NOMO-1 (cell line): ENCODE measurements around the gene SWT1.
A peak's percentile ranks its signal among the peaks of the same experiment; 100 is the strongest.

ENCODE experiments used
- DNase-seq, 2 experiments: peaks; one replicate each; lab custom pipeline; 2025; ENCODE audit not compliant: unreplicated experiment in 2 of 2; lab: John Stamatoyannopoulos, UW

The SWT1 gene, protein sequence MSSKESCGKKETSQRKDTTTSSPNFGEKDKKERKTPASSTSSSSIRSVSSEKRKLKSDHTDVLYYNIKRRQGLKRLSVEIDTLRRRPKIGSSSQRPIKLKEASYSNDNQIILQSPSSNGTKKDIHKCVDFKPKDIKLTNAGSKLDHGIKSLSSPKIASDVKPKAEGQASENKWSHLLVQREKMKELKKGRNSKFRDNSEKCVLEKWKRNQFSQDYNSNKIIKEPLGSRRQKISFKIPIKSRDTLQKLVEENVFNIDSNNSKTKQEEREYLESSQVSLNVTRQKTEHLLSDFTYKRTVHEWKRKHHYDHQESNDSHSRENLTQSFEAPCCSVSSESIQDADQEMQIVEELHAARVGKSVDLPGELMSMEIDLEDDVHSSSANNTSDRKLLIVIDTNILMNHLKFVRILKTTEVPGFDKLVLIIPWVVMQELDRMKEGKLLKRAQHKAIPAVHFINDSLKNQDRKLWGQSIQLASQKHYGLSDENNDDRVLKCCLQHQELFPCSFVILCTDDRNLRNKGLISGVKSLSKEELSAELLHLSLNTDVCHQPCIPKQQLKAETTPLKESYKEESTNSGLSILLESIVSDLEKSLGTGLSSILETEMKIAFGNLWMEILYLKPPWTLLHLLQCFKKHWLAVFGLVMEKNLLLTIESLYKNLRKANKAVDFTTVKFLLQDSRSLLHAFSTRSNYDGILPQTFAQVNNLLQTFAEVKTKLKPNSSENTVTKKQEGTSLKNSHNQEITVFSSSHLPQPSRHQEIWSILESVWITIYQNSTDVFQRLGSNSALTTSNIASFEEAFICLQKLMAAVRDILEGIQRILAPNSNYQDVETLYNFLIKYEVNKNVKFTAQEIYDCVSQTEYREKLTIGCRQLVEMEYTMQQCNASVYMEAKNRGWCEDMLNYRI

DNA sequence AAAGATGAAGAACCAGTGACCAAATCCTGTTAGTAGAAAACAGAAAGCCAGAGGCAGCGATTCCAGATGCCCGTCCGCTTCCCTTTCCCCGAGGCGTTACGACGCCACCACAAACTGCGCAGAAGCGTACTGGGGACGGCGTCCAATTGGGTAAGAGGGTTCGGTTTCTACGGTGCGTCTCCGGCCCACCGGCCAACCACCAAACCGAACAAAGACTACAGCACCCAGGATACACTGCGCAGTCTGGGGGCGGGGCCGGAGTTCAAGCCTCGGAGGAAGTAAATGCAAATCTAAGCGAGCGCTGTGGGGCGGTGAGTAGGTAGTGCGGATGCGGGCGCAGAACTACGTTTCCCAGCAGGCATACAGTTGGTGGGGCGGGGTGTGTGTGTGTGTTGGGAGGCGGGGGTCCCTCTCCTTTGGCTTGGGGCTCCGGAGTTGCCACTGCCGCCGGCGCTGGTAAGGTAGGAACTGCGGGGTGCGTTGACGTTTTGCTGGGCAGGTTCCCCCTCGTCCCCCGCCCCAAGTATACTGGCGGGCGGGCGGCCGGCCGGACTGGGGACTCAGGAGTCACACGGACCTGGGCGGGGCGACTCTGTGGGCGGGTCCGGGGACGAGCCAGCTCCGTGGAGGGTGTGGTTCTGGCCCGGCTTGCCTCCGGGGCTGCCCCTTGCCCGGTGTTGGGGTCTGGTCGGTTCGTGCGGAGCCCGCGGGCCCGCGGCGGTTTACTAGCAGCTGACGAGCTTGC, at the start of gene SWT1, which contains the start of gene TRMT1L:
Gene SWT1 (plus strand): TSS at position 314 of the 745 bp plus-strand sequence. CDS start 3,675 bp downstream, outside the sequence.
Gene TRMT1L (minus strand): TSS at position 100 of the 745 bp plus-strand sequence. CDS start 241 bp downstream, outside the sequence.
- DNase-seq, result peak; percentile 99 to 100

DNA sequence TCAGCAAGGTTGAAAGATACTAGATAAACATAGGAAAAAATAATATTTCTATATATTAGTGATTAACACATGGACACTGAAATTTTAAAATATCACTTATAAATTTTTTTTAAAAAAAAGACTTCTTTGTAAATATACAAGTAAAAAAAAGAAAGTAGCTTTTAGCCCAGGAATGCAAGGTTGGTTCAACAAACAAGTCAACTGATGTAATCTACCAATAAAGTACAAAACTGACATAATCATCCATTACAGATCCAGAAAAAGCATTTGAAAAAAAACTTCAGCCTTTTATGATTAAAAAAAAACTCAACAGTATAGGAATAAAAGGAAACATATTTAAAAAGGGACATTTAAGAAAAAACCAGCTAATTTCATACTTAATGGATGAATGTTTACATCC, 48.6 kb upstream of the SWT1 start:
- DNase-seq, result no peak

DNA sequence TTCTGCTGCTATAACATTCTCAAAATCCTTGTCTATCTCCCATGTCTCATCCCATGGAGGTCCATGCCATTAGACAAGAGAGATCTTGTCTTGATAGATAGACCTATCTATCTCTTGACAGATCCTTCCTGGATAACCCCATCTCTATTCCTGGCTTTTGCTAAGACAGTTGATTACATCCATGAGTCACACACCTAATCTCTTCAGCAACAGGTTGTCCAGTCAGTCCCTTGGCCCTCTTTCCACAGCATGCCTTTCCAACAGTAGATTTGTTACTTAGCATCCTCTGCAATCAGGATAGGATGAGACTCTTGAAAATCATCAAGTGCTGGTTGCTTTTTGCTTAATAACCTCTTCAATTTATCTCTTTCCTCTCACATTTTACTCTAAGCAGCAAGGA, 46.8 kb upstream of the SWT1 start:
- no peak for DNase-seq

DNA sequence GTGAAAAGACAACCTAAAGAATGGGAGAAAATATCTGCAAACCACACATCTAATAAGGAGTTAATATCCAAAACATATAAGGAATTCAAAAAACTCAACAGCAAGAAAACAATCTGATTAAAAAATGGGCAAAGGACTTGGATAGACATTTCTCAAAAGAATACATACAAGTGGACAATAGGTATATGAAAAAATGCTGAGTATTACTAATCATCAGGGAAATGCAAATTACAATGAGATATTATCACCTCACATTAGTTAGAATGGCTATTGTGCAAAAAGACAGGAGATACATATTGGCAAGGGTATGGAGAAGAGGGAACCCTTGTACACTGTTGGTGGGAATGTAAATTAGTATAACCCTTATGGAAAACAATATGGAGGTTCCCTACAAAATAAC, 45.1 kb upstream of the SWT1 start:
- no peak for DNase-seq

DNA sequence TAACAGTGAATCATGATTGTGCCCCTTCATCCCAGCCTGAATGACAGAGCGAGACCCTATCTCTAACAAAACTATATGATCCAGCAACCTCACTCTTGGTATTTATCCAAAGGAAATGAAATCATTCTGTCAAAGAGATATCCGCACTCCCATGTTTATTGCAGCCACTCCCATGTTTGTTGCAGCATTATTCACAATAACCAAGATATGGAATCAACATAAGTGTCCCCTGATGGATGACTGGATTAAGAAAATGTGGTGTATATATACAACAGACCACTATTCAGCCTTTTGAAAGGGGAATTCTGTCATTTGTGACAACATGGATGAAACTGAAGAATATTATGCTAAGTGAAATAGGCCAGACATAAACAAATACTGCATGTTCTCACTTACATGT, 44.6 kb upstream of the SWT1 start:
- DNase-seq, result no peak

DNA sequence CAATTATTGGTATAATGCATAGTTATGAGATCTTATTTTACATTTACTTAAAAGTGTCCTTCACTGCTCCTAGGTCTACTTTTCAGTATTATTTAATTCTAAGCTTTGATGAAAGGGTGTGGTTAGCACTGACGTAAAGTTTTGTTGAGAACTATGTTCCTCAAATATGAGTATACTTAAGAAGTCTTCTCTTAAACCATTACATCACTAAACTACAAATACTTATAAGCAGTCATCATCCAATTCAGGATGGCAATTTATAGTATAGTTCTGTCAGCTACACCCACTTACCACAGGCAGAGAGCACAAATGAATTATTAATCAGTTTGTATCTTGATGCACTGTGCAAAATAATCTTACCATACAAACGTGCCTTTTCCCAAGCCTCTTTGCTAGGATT, 27.3 kb upstream of the SWT1 start:
- no peak for DNase-seq

DNA sequence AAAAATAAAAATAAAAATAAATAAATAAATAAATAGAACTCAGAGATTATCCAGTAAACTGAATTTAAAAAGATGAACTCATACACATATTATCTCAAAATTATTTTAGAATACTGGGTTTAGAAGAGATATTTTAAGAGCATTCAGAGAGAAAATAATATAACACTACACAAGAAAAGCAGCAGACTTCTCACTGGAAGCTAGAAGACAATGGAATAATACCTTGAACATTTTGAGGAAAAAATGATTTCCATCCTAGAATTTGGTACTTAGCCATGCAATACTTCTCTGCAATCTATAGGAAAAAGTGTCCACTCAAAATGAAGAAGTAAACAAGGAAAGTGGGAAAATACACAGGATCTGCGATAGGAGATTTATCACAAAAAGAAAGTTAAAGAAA, 24.4 kb upstream of the SWT1 start:
- DNase-seq, result no peak

DNA sequence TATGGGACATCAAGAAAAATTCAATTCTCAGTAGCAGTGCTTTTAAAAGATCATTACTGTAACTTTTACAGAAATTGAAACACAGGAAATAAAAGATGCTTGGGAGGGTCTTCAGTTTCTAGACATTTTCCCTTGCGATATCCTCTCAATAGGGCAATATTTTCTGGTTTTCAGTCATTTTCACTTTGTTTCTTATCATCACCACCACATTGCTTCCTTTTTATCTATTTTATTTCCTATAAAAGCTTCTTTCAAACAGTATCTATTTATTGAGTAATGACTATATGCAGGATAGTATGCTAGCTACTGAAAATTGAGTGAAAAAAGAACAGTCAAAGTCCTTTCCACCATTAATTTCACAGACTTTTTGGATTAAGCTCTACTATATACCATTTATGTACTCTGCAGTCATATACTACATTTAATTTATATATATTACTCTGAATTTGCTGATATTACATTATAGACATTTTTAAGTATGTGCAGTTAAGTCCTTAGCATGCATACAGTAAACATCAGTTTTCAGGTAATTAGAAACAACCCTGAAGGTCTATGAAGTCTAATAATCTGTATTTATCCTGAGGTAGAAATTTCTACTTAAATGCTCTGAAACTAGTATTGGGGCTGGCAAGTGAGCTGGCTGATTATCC, 18.9 kb upstream of the SWT1 start:
- DNase-seq, result no peak

DNA sequence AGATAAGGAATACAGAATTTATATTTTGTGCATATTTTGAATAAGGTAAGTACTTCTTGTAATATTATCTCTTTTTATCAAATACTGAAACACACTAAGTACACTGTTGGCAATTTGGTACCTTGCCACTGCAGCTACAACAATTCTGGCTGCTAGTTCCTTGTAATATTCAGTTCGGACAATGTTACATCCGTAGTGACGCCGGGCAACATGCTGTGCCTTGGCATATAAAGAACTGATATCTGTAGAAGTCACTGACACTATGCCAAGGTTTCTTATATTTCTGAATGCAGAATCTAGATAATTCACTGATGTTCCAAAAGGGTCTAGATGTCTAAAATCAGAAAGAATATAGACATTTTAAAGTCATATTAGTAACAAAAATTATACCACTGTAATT, 17.7 kb upstream of the SWT1 start:
- DNase-seq, result no peak

DNA sequence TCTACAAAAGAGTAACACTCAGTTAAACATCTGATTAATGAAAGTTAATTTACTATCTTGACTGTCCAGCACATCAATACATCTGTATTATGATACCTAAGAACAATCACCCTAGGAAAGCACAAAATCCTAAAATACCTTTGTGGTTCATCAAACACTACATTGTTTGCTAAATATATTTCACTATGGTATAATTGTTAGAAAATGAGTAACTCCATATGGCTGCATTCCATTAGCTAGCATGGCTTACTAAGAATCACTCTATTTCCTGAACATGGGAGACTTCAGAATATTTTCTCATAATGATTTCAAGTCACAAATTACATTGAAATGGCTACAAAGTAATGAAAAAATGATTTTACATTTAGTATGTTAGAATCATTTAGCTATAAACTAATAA, 12.7 kb upstream of the SWT1 start:
- DNase-seq, result no peak

DNA sequence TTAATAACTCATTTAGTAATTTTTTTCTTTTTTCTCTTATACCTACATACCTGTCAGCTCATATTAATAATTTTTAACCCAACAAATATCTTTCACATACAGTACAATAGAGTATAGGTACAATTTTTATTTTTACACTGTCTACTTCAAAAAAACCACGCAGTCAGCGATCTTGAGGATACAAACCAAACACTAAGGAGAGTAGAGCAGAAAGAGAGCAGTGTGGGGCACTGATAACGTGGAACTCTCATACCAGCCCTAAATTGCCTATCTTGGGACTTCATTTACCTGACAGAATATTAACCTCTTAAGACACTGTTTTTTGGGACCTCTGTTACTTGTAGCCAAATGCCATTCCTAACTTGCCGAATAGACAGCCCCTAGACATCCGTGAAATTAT, 5.8 kb upstream of the SWT1 start:
- DNase-seq, result no peak

DNA sequence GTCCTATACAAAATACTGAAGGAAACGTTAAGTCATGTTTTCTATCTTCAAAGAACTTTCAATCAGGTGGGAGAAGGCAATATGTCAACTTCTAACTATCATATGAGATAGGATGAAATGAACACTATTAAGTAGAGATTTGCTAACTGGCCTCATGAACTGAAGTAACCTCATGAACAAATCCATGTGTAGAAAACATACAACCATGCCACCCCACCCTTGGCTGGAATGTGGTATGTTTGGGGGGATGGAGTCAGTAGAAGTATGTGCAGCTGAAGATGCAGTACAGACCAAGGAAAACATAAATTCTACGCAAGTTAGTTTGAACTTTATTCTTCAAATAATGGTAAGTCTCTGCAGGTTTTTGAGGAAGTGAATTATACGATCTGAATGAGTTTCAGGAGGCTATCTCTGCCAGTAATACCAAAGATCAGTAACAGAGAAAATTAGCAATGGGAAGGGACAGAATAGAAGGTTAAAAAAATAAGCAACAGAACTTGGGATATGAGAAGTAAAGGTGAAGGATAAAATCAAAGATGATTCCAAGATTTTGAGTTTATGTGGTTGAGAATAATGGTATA, 4.7 kb upstream of the SWT1 start:
- no peak for DNase-seq

DNA sequence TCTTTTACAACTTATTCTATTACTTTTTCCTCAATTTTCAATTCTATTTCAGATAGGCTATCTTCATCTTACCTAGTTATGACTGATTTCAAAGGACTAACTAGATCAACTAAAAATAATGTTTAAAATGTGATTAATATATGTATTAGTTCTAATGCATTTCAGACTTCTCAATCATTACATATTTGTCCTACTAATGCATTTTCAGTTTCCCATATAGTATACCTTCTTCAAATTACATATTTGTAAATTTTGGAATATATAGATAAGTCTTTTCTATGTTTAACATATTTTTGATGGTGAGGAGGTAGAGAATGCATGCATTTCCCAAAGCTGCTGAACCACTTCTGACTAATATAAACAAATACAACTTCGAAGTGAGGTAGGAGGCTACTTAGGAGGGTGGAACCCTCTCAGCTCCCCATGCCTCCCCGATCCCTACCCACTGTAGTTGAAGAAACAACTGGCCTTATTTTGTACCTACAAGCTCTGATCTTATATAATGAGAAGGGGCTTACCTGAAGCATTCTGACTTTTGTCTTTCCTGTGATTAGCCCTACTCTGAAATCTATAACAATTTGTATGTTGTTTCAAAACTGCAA, 2.0 kb upstream of the SWT1 start:
- DNase-seq, result no peak

DNA sequence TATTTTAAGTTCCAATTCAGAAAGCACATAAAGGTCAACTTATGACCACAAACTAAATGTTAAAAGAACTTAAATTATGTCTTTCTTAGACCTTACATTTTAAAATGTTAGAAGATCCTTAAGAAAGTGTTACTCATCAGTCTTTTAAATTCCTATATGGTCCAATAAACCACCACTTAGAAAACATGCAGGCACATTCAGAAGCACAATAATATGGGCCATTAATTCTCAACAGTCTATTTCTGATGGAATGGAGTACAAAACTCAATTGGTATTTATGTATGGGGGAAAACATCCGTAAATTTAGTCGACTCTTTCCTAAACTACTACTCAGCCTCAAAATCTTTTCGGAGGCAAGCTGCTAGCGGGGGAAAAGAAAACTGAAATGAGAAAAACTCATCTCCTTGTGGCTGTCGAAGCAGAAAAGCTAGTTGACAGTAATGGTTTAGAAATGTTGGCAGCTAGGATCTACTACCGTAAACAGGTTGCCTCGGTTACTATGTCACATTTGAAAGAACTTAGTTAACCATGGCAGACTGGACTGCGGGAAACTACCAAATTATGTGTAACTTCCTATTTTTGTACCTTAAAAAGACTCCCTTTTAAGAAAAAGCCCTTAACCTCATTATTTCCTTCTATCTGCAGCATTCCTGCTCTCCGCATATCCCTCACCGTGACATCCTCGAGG, 1.2 kb upstream of the SWT1 start:
- peak in 1 of 2 experiments; percentile 60 for DNase-seq

DNA sequence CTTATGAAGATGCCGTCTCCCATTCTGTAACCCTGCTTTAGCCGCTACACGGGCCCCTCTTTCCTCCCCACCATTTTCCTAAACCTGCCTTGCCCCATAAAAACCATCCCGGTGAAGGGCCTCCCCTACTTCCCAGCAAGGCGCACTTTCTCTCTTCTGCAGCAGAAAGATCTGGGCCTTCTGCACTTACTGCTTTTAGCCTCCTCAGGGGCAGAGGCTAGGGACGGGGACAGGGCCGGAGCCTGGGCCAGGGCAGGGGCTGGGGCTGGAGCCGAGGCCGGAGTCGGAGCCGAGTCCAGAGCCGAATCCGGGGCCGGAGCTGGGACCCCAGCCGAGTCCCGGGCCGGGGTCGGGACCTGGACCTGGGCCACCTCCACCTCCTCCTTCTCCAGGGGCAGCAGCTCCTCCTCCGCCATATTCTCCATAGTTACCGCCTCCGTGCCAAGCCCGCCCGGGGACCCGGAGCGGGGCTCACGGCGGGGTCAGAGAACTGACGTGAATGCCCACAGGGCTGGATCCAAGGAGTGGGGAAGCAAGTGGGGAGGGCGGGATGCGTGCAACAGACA, 596 bp upstream of the SWT1 start:
- peak in 1 of 2 experiments; percentile 60 for DNase-seq

DNA sequence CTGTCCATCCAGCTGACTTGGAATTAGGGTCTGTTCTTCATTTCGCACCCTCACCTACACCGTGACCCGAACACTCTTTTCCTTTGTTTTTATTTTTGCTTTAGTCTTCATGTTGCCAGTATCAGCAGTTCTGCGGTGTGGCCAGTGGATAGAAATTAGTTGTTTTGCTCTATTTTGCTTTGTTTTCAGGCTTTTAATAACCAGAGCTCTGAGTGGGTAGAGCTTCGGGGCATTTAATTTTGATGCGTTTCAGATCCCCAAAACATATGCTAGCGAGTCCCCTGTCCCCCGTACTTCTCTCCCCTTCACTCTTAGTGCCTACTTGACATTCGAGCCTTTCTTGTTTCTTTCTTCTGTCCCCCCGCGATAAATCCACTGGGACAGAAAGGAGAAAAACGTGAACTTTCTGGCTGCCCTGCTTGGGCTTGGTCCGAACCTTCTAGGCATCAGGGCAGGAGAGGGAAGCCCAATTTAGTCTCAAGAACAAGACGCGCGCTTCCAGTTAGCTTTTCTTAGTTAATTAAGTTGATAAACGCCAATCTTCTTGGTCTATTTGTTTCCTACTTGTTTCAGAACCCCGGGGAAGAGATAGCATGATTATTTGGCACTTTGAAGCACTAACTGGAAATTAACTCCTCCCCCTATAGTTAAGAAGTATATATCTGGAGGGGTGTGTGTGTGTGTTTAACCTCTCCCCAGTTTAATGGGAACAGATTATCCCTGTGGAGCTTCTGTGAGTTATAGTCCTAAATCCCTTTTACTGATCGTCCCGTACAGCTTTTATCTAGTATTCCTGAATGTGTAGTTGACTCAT, 839 bp downstream of the SWT1 start:
- DNase-seq, result no peak

DNA sequence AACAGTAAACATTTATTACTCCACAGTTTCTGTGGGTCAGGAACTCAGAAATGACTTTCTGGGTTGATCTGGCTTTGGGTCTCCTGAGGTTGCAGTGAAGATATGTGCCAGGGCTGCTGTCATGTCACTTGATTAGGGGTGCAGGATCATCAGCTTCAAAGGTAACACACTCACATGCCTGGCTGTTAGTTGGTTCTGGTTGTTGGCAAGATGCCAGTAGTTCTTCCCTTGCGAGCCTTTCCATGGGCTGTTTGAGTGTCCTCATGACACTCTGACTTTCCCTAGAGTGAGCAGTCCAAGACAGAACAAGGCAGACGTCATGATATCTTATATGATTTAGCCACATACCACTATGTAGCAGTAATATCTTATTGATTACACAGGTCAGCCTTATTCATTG, 1.8 kb downstream of the SWT1 start:
- no peak for DNase-seq

DNA sequence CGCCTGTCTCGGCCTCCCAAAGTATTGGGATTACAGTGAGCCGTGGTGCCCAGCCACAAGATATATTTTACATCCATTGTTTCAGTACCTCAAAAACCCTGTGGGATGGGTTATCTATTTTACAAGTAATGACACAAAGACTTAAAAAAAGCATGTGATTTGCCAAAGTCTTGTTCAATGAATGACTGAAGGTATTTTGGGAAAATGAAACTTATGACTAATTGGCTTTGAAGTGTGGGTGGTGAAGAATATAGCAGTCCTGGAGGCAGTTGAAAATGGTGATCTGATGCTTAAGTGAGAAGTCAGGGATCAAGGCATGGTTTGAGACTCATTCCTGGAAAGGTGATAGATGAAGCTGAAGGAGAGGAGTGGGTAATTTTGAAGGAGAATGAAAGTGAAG, 3.0 kb downstream of the SWT1 start:
- DNase-seq, result no peak
